Measurements from ENCODE around the gene KLF17. TPM values are rescaled to one million over a fixed set of nuclear protein-coding genes. Genes with fewer than 3 reads are reported as not detected.
"Not testable (repeated sequence)": the region's sequence is repeated elsewhere in the genome, so short reads cannot be mapped to it uniquely, and the experiment has no call there.

KLF17 gene
- total RNA-seq, 1 donor from 2014 or later = not detected

DNA sequence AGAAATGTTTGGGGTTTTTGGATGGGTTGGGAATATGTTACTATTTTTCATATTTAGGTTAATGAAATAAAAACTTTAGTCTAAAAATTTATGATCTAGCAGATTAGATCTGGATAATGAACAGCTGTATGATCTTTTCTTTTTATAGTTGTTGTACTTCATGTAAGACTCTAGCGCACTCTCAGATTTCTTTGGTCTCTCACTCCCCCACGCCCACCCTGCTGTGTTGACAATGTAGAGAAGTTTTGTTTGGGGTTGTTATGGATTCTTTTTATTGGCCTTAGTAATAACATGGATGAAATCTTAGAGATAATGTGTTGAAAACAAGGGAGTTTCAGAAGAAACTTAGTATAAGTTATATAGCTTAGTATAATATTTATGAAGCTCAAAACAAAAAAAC is 17.3 kb downstream of the KLF17 start:
- H3K4me3 ChIP-seq (ENCODE audit: low read depth, low read length) = no peak overlapping the region
- no peak for DNase-seq (ENCODE audit: low read depth)
- TF ChIP-seq, protein P1, sequence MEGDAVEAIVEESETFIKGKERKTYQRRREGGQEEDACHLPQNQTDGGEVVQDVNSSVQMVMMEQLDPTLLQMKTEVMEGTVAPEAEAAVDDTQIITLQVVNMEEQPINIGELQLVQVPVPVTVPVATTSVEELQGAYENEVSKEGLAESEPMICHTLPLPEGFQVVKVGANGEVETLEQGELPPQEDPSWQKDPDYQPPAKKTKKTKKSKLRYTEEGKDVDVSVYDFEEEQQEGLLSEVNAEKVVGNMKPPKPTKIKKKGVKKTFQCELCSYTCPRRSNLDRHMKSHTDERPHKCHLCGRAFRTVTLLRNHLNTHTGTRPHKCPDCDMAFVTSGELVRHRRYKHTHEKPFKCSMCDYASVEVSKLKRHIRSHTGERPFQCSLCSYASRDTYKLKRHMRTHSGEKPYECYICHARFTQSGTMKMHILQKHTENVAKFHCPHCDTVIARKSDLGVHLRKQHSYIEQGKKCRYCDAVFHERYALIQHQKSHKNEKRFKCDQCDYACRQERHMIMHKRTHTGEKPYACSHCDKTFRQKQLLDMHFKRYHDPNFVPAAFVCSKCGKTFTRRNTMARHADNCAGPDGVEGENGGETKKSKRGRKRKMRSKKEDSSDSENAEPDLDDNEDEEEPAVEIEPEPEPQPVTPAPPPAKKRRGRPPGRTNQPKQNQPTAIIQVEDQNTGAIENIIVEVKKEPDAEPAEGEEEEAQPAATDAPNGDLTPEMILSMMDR (IDR thresholded peaks at IDR 0.05; ENCODE audit: insufficient read depth, low read length, poor library complexity, severe bottlenecking) = no peak
- H3K27me3 ChIP-seq (ENCODE audit: control insufficient read depth, insufficient read depth, low read length) = peaks cover 4% of the 10 kb centered on the region
- H3K36me3 ChIP-seq (ENCODE audit: control insufficient read depth, insufficient read depth, low read length) = no peaks in the 10 kb centered on the region

DNA sequence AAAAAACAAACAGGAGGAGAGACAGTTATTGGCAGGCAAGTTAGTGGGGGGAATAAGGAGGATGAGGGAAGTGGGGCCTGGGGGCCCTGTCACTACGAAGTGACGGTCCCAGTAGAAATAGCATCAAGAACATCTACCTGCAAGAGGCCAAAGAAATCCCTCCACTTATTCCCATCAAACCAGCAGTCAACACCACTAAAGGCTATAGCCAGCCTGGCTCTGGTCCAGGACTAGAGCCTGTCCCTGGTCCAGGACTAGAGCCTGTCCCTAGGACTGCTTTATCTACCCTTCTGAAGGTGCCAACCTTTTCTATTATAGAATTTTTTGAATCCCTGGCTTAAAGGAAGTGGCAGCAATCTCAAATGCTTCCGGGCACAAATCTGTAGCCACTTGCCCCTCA is 19.6 kb downstream of the KLF17 start:
- Histone ChIP-seq H3K36me3 (ENCODE audit: control insufficient read depth, insufficient read depth, low read length) (no peaks in the 10 kb centered on the region), H3K27me3 (ENCODE audit: control insufficient read depth, insufficient read depth, low read length) (peaks cover 4% of the 10 kb centered on the region), H3K4me3 (ENCODE audit: low read depth, low read length) (no peak overlapping the region)
- no peak for DNase-seq (ENCODE audit: low read depth)
- TF ChIP-seq, protein P1 (IDR thresholded peaks at IDR 0.05; ENCODE audit: insufficient read depth, low read length, poor library complexity, severe bottlenecking) = no peak

DNA sequence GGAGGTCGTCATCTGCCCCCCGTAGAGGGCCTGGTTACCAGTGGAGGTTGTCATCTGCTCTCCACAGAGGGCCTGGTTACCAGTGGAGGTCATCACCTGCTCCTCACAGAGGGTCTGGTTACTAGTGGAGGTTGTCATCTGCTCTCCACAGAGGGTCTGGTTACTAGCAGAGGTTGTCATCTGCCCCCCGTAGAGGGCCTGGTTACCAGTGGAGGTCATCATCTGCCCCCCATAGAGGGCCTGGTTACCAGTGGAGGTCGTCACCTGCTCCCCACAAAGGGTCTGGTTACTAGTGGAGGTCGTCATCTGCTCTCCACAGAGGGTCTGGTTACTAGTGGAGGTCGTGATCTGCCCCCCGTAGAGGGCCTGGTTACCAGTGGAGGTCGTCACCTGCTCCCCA is 20.9 kb downstream of the KLF17 start:
- DNase-seq (ENCODE audit: low read depth); H3K4me3 ChIP-seq (ENCODE audit: low read depth, low read length); H3K36me3 ChIP-seq (ENCODE audit: control insufficient read depth, insufficient read depth, low read length); H3K27me3 ChIP-seq (ENCODE audit: control insufficient read depth, insufficient read depth, low read length): not testable (repeated sequence)

DNA sequence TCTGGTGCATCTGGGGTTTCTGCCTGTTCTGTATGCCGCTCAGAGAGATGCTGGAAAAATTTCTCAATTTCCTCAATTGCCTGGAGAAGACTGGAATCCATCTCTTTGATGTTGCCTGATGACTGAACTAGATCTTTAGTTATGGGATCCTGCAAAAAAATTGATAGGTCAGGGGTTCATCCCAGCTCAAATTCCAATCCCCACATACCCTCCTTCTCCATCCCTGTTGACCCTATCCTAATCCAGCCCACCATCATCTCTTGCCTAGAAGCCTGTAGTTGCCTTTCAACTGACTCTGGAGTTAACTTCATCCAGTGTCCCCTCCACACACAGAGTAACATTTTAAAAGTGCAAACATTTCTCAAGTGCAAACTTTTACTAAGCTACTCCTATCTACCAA is 22.9 kb downstream of the KLF17 start, which contains the start of gene KLF18:
Gene KLF18 (minus strand): TSS at position 101 of the 400 bp plus-strand sequence. CDS start 0 bp downstream, at position 101.
- TF ChIP-seq, protein P1 (IDR thresholded peaks at IDR 0.05; ENCODE audit: insufficient read depth, low read length, poor library complexity, severe bottlenecking) = no peak
- Histone ChIP-seq H3K36me3 (ENCODE audit: control insufficient read depth, insufficient read depth, low read length) (no peaks in the 10 kb centered on the region), H3K4me3 (ENCODE audit: low read depth, low read length) (no peak within 1 kb of the TSS), H3K27me3 (ENCODE audit: control insufficient read depth, insufficient read depth, low read length) (peaks cover under 1% of the 10 kb centered on the region)
- no peak for DNase-seq (ENCODE audit: low read depth)

DNA sequence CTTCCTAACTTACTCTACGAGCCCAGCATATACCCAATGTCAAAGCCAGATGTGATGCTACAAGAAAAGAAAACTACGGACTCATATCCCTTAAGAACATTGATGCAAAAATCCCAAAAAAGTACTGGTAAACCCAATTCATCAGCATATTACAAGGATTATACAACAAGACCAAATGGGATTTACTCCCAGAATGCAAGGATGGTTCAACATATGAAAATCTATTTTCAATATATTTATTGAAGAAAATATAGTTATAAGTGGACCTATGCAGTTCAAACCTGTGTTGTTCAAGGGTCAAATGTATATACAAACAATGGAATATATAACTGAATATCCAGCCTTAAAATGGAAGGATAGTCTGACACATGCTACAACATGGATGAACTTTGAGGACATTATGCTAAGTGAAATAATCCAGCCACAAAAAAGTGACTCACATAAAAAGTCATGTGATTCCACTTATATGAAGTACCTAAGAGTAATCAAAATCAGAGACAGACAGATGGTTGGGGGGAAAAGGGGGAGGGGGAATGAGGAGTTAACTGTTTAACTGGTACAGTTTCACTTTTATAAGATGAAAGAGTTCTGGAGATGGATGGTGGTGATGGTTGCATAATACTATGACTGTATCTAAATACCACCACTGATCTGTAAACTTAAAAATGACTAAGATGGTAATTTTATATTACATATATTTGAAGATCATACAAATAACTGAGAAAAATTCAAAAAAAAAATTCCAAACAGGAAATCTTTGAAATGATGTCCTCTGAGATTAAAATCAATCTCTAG is 26.5 kb downstream of the KLF17 start:
- no peak for DNase-seq (ENCODE audit: low read depth)
- H3K27me3 ChIP-seq (ENCODE audit: control insufficient read depth, insufficient read depth, low read length) = no peaks in the 10 kb centered on the region
- TF ChIP-seq, protein P1 (IDR thresholded peaks at IDR 0.05; ENCODE audit: insufficient read depth, low read length, poor library complexity, severe bottlenecking) = no peak
- H3K36me3 ChIP-seq (ENCODE audit: control insufficient read depth, insufficient read depth, low read length) = no peaks in the 10 kb centered on the region
- no peak overlapping the region for H3K4me3 ChIP-seq (ENCODE audit: low read depth, low read length)

DNA sequence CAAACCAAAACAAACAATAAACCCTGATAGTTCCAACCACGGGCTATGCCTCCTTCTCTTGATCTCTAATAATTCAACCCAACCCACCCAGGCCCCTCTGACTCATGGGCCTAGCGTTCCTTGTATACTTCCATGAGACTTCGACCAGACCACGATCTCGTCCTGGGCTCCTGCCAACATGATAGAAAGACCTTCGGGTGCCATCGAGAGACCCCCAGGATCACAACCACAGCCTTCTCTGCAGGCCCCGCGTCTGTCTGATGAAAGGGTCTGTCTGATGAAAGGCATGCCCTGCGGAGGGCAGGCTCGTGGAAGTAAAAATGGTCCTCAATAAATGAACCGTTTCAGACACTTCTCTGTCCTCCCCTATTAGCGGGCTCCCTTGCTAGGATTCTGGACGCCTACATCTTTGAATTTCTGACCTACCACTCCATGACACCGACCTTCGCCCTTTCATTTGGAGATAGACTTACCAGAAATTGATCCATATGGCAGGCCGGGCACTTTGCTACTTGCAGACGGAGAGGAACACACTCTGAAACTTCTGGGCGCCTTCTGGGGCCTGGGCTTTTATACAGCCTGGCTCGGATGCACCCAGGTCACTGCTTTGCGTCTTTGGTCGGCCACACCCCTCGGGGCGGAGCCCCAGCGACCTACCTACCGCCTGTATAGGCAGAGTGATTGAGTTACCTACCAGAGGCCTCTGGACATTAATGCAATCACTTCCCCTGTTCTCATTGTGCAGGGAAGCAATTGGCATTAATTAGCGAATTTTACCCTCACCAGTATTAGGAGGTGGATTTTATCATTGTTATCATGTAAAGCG is 28.1 kb downstream of the KLF17 start:
- no peak for DNase-seq (ENCODE audit: low read depth)
- Histone ChIP-seq H3K4me3 (ENCODE audit: low read depth, low read length) (no peak overlapping the region), H3K36me3 (ENCODE audit: control insufficient read depth, insufficient read depth, low read length) (no peaks in the 10 kb centered on the region), H3K27me3 (ENCODE audit: control insufficient read depth, insufficient read depth, low read length) (no peaks in the 10 kb centered on the region)
- TF ChIP-seq, protein P1 (IDR thresholded peaks at IDR 0.05; ENCODE audit: insufficient read depth, low read length, poor library complexity, severe bottlenecking) = no peak

Data from kidney epithelial cell (primary cell).